Measurements from ENCODE around the gene MEX3B. TPM values are rescaled to one million over a fixed set of nuclear protein-coding genes. Genes with fewer than 3 reads are reported as not detected.

The MEX3B gene
- polyA plus RNA-seq, 1 of the 3 experiments (the other 2 are of a cell fraction) = 9.3 TPM

GRCh38 chr15:82074610-82075009 is 28.8 kb upstream of the MEX3B start:
- Histone ChIP-seq H3K4me1 (ENCODE audit: control insufficient read depth in 1 of 2, insufficient read depth in 2 of 2, low read depth in 1 of 2, low read length in 1 of 2) (no peaks in the 10 kb centered on the region), H3K79me2 (ENCODE audit: insufficient read depth) (no peaks in the 10 kb centered on the region), H3K27me3 (ENCODE audit: insufficient read depth) (no peaks in the 10 kb centered on the region), H3F3A (replicated peaks; ENCODE audit: insufficient read depth) (no peaks in the 10 kb centered on the region), H3K4me3 (ENCODE audit: low read depth in 2 of 2, low read length in 1 of 2) (no peak overlapping the region), H3K9me2 (no peaks in the 10 kb centered on the region), H3K36me3 (replicated peaks in 1 of 2; ENCODE audit: control insufficient read depth in 1 of 2, insufficient read depth in 2 of 2, low read length in 1 of 2) (no peaks in the 10 kb centered on the region), H2AFZ (ENCODE audit: low read depth) (no peak overlapping the region), H3K9ac (no peak overlapping the region), H3K27ac (ENCODE audit: low read depth in 2 of 2, low read length in 1 of 2) (no peak overlapping the region), H4K20me1 (ENCODE audit: insufficient read depth) (no peaks in the 10 kb centered on the region), H3K4me2 (no peak overlapping the region), H3K9me3 (no peaks in the 10 kb centered on the region)
- DNase-seq = no peak
- TF ChIP-seq TCF12 (IDR thresholded peaks at IDR 0.05) (no peak), TEAD4 (IDR thresholded peaks at IDR 0.05; ENCODE audit: borderline replicate concordance, insufficient read depth) (no peak), TAF1 (IDR thresholded peaks at IDR 0.05; ENCODE audit: borderline replicate concordance, low read depth, low read length) (no peak), EP300 (IDR thresholded peaks at IDR 0.05; ENCODE audit: borderline replicate concordance in 1 of 2, low read depth in 1 of 2, low read length in 1 of 2) (no peak), FOXJ3 (CRISPR knock-in tag; IDR thresholded peaks at IDR 0.05) (no peak), POLR2AphosphoS5 (IDR thresholded peaks at IDR 0.05; ENCODE audit: low read depth, low read length) (no peak), RFX5 (IDR thresholded peaks at IDR 0.05; ENCODE audit: low read length) (no peak), MEF2A (IDR thresholded peaks at IDR 0.05; ENCODE audit: borderline replicate concordance, low read depth) (no peak), GABPA (IDR thresholded peaks at IDR 0.05; ENCODE audit: low read depth) (no peak), SIN3A (IDR thresholded peaks at IDR 0.05; ENCODE audit: borderline replicate concordance, low read depth, low read length) (no peak)
- TF ChIP-seq, protein P1, sequence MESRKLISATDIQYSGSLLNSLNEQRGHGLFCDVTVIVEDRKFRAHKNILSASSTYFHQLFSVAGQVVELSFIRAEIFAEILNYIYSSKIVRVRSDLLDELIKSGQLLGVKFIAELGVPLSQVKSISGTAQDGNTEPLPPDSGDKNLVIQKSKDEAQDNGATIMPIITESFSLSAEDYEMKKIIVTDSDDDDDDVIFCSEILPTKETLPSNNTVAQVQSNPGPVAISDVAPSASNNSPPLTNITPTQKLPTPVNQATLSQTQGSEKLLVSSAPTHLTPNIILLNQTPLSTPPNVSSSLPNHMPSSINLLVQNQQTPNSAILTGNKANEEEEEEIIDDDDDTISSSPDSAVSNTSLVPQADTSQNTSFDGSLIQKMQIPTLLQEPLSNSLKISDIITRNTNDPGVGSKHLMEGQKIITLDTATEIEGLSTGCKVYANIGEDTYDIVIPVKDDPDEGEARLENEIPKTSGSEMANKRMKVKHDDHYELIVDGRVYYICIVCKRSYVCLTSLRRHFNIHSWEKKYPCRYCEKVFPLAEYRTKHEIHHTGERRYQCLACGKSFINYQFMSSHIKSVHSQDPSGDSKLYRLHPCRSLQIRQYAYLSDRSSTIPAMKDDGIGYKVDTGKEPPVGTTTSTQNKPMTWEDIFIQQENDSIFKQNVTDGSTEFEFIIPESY (IDR thresholded peaks at IDR 0.05; ENCODE audit: borderline replicate concordance, low read depth) = no peak
- TF ChIP-seq, protein P2, sequence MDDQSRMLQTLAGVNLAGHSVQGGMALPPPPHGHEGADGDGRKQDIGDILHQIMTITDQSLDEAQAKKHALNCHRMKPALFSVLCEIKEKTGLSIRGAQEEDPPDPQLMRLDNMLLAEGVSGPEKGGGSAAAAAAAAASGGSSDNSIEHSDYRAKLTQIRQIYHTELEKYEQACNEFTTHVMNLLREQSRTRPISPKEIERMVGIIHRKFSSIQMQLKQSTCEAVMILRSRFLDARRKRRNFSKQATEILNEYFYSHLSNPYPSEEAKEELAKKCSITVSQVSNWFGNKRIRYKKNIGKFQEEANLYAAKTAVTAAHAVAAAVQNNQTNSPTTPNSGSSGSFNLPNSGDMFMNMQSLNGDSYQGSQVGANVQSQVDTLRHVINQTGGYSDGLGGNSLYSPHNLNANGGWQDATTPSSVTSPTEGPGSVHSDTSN (IDR thresholded peaks at IDR 0.05) = no peak
- TF ChIP-seq, protein P3, sequence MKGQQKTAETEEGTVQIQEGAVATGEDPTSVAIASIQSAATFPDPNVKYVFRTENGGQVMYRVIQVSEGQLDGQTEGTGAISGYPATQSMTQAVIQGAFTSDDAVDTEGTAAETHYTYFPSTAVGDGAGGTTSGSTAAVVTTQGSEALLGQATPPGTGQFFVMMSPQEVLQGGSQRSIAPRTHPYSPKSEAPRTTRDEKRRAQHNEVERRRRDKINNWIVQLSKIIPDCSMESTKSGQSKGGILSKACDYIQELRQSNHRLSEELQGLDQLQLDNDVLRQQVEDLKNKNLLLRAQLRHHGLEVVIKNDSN (IDR thresholded peaks at IDR 0.05; ENCODE audit: borderline replicate concordance, low read depth) = no peak
- TF ChIP-seq, protein P4, sequence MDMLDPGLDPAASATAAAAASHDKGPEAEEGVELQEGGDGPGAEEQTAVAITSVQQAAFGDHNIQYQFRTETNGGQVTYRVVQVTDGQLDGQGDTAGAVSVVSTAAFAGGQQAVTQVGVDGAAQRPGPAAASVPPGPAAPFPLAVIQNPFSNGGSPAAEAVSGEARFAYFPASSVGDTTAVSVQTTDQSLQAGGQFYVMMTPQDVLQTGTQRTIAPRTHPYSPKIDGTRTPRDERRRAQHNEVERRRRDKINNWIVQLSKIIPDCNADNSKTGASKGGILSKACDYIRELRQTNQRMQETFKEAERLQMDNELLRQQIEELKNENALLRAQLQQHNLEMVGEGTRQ (IDR thresholded peaks at IDR 0.05; ENCODE audit: borderline replicate concordance, low read depth, low read length) = no peak
- CTCF ChIA-PET = interaction anchor here (1.1 to 1.3 kb wide), 2 partner anchors 13 to 25 kb away, joined by 3 read pairs; no protein-coding TSS in a partner anchor
- POLR2A ChIA-PET = interaction anchor here (0.7 kb wide), 1 partner anchor 681 kb away, joined by 4 read pairs; no protein-coding TSS in a partner anchor
- 94% methylated on average over 1 of the region's 1 CpG for WGBS (ENCODE audit: low lambda C conversion rate)
